IPS-18c (cell line): ENCODE results near the gene PI3.

ENCODE experiments used
- H3K4me3 ChIP-seq: 2 replicates; pipeline ENCODE4 v1.7.0; 2013; ENCODE audit warnings: low read depth, mild to moderate bottlenecking, low read length, moderate library complexity; ENCODE audit not compliant: insufficient read depth
- H3K9me3 ChIP-seq: one replicate; pipeline ENCODE4 v1.6.1; 2013; ENCODE audit warnings: mild to moderate bottlenecking, low read length, moderate library complexity; ENCODE audit not compliant: control insufficient read depth, insufficient read depth

PI3 gene

DNA sequence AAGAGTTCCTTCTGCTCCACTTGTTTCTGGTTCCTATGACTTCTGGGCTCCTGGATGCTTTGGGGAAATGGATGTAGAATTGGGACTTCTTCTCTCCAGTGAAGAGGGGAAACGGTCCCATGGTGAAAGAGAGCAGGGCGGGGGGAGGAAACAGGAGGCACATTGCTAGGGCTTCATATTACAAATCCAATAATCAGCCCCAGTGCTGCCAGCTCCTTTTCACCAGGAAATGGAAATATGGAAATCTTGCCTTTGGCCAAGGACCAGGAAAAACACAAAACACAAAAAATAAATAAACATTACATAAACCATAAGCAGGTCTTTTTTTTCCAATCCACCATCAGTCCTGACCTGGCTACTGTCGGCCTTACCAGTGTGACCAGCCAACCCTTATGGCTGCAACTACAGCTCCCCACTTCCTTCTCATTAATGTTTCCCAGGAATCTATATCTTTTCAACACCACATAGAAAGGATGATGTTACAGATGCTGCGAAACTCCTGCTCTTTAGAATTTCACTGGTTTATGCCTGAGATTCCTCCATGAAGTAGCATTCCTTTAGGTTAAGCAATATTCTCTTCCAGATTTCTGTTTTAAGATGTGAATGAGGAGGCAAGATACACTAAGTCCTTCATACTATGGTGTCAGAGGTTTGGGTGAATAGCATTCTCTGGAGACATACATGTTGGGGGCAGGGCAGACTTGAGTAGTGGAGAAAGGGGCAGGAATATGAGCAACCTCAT lies 2.0 kb downstream of the PI3 start:
- Histone ChIP-seq H3K4me3 (no peak overlapping the region), H3K9me3 (no peaks in the 10 kb centered on the region)

DNA sequence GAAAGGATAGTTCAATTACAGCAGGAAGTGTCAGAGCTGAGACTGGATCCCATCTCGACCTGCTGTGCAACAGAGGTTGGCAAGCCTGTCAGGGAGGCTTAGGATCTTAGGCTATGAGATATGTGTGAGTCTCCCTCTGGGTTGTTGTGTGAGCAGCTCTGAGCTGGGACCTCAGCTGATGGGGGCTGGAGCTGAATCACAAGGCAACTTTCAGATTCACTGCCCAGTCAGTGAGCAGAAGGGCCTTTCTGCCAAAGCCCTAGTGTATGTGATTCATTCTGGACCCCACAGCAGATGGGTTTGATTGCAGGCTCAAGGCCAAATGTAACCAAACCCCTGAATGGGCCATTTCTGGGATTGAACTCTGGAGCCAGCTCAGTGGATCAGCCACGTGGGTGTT lies 4.5 kb downstream of the PI3 start:
- H3K9me3 ChIP-seq: no peaks in the 10 kb centered on the region
- no peak overlapping the region for H3K4me3 ChIP-seq

DNA sequence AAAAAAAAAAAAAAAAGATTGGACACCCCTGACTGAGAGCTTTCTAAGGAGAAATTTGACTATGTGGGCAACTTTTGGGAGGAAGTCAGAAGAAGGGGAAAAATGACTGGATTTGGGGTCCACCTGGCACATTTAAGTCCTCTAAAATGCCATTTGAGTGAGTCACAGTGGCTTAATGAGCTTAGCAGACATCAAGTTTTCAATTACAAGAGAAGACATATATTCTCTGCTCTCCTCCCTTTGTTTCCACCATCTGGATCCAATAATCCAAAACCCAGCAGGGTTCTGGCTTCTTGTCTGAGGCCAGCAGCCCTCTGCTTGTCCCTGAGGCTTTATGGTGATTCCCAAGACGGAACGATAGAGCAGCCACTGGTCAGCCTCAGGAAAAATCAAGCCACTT lies 6.9 kb downstream of the PI3 start:
- Histone ChIP-seq H3K4me3 (no peak overlapping the region), H3K9me3 (no peaks in the 10 kb centered on the region)

DNA sequence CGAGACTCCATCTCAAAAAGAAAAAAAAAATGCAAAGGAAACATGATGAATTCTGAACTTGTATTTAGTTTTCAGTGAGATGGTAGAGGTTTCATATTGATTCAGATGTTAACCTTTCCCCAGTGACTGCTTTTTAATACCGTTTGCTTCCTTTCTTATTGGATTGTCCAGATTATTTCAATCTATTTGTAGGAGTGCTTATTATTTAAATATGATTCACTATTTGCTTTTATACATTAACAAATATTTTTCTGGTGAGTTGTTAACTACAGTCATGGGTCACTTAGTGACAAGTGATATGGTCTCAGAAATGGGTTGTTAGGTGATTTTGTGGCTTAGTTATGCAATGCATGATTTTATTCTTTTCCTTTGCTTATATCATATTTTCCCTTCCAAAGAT lies 8.4 kb downstream of the PI3 start:
- no peaks in the 10 kb centered on the region for H3K9me3 ChIP-seq

DNA sequence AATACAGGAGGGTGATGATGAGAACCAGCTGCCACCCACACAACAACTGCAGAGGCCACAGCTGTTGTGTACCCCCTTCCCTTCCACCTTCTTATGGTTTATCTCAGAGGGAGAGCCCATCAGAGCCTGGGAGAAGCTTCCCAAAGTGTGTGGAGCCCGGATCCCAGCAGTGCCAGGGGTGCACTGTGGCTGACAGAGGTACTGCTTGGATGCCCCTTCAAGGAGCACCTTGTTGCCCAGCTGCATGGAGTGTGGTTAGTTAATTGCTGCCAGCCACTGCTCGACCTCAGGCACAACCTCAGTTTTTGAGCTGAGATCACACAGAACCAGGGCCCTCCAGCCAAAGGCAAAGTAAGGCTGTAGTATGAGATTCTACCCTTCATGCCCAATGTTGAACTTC lies 13.0 kb downstream of the PI3 start:
- Histone ChIP-seq H3K4me3 (no peak overlapping the region), H3K9me3 (no peaks in the 10 kb centered on the region)

More for the DNA sequence above, 8.4 kb downstream of the PI3 start:
- H3K4me3 ChIP-seq: no peak overlapping the region

DNA sequence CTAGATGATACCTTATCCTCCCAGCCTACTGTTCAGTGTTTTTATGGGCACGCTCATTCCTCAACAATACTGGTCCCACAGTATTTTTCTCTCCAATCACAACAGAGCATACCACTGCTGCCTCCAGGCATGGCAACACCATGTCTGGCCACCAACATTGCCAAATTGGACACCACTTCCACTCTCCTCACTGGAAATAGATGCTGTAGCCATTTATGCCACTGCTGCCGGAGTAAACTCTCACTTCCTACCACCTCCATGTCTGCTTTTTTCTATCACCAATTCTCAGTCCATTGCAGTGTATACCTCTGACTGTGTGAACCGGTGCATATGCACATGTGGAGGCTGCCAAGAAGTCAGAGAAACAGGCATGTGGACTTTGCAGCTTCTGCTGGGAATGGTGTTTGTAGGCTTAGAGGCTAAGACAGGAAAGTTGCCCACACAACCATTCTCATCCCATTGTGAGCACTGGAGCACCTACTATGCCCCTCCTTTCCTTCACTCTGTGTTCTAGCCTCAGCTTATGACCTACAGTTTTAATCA lies 14.4 kb downstream of the PI3 start:
- Histone ChIP-seq H3K9me3 (no peaks in the 10 kb centered on the region), H3K4me3 (no peak overlapping the region)

DNA sequence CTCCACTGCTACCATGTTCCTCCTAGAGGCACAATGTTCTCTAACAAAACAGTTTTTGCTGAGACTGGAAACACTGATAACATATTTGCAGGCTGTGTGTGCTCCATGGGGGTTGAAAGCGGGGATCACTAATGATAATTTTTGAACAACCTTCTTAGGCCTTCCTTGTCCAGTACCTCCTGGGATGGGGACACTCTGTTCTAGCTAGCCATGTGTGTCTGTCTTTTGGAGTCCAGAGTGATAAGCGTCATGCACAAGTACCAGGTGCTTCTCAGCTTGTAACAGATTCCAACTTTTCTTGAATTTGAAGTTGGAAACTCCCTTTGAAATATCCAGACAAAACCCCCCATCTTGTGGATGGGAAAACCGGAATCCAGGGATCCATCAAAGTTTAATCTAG lies 15.2 kb downstream of the PI3 start:
- H3K9me3 ChIP-seq: no peaks in the 10 kb centered on the region
- no peak overlapping the region for H3K4me3 ChIP-seq

DNA sequence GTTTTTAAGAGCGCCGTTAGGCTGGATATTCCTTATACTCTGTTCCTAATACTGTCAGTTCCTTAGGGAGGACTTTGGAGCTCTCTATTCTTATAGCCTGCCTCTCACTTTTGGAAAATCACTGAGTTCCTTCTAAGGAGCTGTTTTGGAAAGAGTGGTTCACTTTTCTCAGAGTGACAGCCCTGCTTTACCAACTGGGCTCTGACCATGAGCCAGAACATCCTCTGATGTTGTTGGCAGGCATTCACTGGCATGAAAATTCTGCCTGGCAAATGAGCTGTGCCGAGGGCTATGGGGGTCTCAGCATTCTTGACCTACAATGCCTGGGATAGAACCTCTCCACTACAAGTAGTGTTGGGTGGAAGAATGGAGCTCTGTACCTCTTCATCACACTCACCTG lies 17.2 kb downstream of the PI3 start:
- Histone ChIP-seq H3K4me3 (no peak overlapping the region), H3K9me3 (no peaks in the 10 kb centered on the region)

DNA sequence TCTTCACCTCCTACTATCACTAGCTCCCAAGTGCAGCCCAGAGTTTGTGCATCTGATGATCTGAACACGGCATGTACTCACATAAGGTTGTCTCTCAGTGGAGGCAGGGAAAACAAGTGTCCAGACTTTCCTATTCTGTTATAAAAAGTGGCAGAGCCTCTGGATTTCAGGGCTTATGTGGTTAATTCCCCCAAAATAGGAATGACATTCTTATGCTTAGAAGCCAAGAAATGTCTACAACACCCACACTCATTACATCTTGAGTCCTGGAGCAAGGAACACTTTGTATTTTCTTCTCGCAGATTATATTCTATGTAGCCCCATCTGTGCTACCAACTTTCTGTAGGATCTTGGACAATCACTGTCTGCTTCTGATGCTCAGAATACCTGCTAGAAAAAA lies 18.6 kb downstream of the PI3 start:
- Histone ChIP-seq H3K9me3 (no peaks in the 10 kb centered on the region), H3K4me3 (no peak overlapping the region)

DNA sequence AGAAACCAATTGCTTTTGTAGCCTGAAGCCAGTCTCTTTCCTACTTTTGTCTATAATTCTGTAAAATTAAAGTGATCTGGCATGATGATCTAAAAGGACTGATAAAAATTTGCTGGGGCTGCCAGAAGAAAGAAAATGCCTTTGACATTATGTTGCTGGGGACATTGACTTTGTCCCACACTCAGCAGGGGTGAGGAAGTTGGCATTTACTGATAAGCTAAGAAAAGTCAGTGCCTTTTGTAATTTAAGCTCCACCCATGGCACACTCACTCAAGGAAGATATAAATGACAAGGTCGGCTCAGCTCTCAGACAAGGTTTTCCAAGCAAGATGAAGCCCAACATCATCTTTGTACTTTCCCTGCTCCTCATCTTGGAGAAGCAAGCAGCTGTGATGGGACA lies 32.0 kb downstream of the PI3 start, which contains the start of gene SEMG1:
Gene SEMG1 (plus strand): TSS at position 309 of the 400 bp plus-strand sequence. CDS start 21 bp downstream, at position 330.
- Histone ChIP-seq H3K4me3 (no peak within 1 kb of the TSS), H3K9me3 (no peaks in the 10 kb centered on the region)

DNA sequence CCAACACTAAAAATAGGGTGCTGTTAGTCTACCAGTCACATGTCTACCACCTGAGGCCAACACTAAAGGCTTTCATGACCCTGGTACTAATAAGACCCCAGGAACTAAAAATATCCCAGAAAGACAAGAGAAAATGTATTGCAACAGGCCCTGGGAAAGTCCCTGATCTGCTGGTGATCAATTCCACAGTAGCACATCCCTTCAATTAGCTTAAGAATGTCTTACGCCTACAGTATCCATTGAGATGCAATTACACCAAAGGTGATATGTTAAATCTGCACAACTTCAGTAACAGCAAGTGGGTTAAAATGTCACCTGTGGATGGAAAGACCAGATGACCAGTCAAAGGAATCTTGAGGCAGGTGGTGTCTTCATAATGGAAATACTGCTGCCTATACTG lies 35.2 kb downstream of the PI3 start:
- Histone ChIP-seq H3K9me3 (no peaks in the 10 kb centered on the region), H3K4me3 (no peak overlapping the region)

DNA sequence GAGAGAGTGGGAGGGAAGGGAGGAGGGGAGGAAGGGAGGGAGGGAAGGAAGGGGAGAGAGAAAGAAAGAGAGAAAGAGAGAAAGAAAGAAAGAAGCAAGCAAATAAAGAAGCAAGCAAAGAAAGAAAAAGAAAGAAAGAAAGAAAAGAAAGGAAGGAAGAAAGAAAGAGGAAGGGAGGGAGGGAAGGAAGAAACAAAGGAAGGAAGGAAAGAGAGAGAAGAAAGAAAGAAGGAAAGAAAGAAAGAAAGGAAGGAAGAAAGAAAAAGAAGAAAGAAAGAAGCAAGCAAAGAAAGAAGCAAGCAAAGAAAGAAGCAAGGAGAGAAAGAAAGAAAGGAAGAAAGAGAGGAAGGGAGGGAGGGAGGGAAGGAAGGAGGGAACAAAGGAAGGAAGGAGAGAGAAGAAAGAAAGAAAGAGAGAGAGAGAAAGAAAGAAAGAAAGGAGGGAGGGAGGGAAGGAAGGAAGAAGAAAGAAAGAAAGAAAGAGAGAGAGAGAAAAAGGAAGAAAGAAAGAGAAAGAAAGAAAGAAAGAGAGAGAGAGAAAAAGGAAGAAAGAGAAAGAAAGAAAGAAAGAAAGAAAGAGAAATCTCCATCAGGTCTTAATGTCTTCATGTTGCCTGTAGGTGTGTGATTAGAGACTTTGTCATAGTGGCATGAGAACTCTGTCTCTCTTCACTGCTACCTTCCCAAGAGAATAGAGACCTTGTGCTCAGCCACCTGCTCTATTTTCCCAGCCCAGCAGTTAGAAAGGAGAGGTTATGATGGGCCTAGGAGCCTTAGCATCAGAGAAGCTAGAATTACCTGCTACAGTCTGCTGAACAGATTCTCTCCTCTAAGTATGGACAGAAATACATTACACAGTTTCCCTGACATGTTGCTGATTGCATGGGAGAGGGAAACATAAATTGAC lies 37.1 kb downstream of the PI3 start:
- Histone ChIP-seq H3K9me3 (no peaks in the 10 kb centered on the region), H3K4me3 (no peak overlapping the region)

DNA sequence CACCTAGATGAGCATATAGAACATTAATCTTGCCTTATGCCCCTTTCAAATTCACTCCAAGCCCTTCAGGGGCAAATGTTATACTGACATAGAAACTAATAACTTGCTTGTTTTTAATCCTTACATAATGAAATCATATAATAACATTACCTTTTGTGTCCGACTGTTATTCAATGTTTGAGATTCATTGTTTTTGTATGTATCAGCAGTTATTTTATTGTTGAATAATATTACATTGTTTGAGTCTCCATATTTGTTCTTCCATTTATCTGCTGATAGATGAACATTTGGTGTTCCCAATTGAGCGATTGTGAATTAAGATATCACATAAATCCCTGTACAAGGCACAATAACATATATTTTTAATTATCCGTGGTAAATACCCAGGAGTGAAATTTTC lies 38.1 kb downstream of the PI3 start:
- no peak overlapping the region for H3K4me3 ChIP-seq
- H3K9me3 ChIP-seq: no peaks in the 10 kb centered on the region

DNA sequence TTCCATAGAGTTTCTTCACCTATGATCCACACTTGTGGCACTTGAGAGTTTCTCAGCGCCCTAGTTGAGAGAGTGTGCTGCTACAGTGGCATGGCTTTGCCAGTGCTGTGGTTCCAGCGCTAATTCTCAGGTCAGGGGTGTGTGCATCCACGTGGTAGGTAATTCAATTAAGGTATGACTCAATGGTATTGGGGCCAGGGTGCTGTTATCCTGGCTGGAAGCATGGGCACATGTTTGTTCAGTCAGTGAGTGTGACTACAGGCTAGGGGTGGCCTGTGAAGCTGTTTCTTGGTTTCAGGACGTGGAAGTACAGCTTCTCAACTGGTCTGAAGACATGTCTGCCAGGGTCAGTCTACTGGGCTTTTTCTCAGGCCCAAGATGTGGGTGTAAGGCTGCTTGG lies 43.4 kb downstream of the PI3 start:
- H3K9me3 ChIP-seq: no peaks in the 10 kb centered on the region
- no peak overlapping the region for H3K4me3 ChIP-seq

DNA sequence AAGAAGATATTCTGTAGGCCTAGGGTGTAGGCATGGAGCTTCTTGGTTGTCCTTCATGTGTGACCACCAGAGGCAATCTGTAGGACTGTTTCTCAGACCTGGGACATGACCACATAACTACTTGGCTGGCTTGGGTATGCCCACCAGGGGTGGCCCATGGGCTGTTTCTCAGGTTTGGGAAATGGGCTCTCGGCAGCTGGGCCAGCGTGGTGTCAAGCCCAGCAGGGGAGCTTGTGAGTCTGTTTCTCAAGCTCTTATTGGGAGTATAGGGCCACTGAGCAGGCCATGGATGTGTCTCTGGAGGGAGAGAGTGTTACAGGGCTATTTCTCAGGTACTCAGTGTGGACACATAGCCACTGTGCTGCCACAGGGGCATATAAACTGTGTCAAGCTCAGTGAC lies 43.9 kb downstream of the PI3 start:
- no peak overlapping the region for H3K4me3 ChIP-seq
- H3K9me3 ChIP-seq: no peaks in the 10 kb centered on the region

DNA sequence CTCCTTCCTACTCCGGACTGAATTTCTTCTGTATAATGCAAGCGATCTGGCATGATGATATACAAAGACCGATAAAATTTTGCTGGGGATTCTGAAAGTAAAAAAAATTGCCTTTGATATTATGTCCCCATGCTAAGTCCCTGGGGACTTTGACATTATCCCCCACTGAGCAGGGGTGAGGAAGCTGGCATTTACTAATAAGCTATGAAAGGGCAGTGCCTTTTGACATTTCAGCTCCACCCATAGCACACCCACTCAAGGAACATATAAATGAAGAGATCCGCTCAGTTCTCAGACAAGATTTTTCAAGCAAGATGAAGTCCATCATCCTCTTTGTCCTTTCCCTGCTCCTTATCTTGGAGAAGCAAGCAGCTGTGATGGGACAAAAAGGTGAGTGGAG lies 46.4 kb downstream of the PI3 start, which contains the start of gene SEMG2:
Gene SEMG2 (plus strand): TSS at position 298 of the 400 bp plus-strand sequence. CDS start 17 bp downstream, at position 315.
- no peak within 1 kb of the TSS for H3K4me3 ChIP-seq
- H3K9me3 ChIP-seq: no peaks in the 10 kb centered on the region

DNA sequence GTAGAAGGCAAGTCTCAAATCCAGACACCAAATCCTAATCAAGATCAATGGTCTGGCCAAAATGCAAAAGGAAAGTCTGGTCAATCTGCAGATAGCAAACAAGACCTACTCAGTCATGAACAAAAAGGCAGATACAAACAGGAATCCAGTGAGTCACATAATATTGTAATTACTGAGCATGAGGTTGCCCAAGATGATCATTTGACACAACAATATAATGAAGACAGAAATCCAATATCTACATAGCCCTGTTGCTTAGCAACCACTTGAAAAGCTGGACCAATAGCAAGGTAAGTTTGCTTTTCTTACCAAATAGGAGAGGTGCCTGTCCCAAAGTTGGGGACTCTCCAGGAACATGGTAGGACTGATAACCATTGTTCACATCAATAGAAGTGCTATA lies 48.4 kb downstream of the PI3 start:
- H3K4me3 ChIP-seq: no peak overlapping the region
- H3K9me3 ChIP-seq: no peaks in the 10 kb centered on the region
